BLaER1 treated with 17β-estradiol and CSF1 and Interleukin-3, amounts not matched to agents 10 nM and 100 nM (cell line): ENCODE results near the gene MAFB.

ENCODE experiments used
- H3K27ac ChIP-seq, 11 experiments: shearing (Covaris generic); formaldehyde crosslinking; 2 replicates each; pipeline ENCODE4 v1.8.1; 2022
- H3K27me3 ChIP-seq, 11 experiments: shearing (Covaris generic); formaldehyde crosslinking; 2 replicates each; pipeline ENCODE4 v1.8.1; 2022
- H3K36me3 ChIP-seq, 11 experiments: shearing (Covaris generic); formaldehyde crosslinking; 2 replicates each; pipeline ENCODE4 v1.8.1; 2022
- H3K4me1 ChIP-seq, 10 experiments: shearing (Covaris generic); formaldehyde crosslinking; 2 replicates each; pipeline ENCODE4 v1.8.1; 2022
- H3K4me2 ChIP-seq, 11 experiments: shearing (Covaris generic); formaldehyde crosslinking; 2 replicates each; pipeline ENCODE4 v1.8.1; 2022
- H3K4me3 ChIP-seq, 10 experiments: shearing (Covaris generic); formaldehyde crosslinking; 2 replicates each; pipeline ENCODE4 v1.8.1; 2022
- H3K9ac ChIP-seq, 11 experiments: shearing (Covaris generic); formaldehyde crosslinking; 2 replicates each; pipeline ENCODE4 v1.8.1; 2022
- H3K9me3 ChIP-seq, 11 experiments: shearing (Covaris generic); formaldehyde crosslinking; replicated peaks in 1 of 11; 2 replicates each; pipeline ENCODE4 v1.8.1; 2022
- H4K20me1 ChIP-seq, 11 experiments: shearing (Covaris generic); formaldehyde crosslinking; 2 replicates each; pipeline ENCODE4 v1.8.1; 2022
- Cebpa-rat ChIP-seq, 11 experiments: shearing (Covaris generic); IDR thresholded peaks; 2 replicates each; pipeline ENCODE4 v1.8.1; 2022

The MAFB gene

GRCh38 chr20:40678286-40678875 is 10.7 kb downstream of the MAFB start:
- Histone ChIP-seq H3K36me3 (peaks cover 0 to 1% (median 0%) of the 10 kb centered on the region in 11 experiments; a peak in 1 of 22 replicates), H3K9me3 (peaks cover 0 to 3% (median 0%) of the 10 kb centered on the region in 11 experiments; a peak in 2 of 22 replicates), H3K27me3 (peaks cover 0 to 30% (median 27%) of the 10 kb centered on the region in 11 experiments; a peak in 18 of 22 replicates), H3K4me2 (peak overlapping the region in 5 of 11 experiments; percentile 10 to 69 (median 30); a peak in 7 of 22 replicates), H3K27ac (peak overlapping the region in 1 of 11 experiments; percentile 25; a peak in 1 of 22 replicates), H3K4me1 (peaks cover 0 to 89% (median 10%) of the 10 kb centered on the region in 10 experiments; a peak in 9 of 20 replicates), H4K20me1 (peaks cover 0 to 21% (median 7%) of the 10 kb centered on the region in 11 experiments; a peak in 11 of 22 replicates), H3K4me3 (no peak overlapping the region), H3K9ac (peak overlapping the region in 1 of 11 experiments; percentile 28; a peak in 1 of 22 replicates)
- TF ChIP-seq Cebpa-rat (IDR thresholded peaks at IDR 0.05): no peak

- no peak for TF ChIP-seq Cebpa-rat (IDR thresholded peaks at IDR 0.05)
- Histone ChIP-seq H3K36me3 (no peaks in the 10 kb centered on the region), H3K4me1 (peaks cover 0 to 80% (median 10%) of the 10 kb centered on the region in 10 experiments; a peak in 9 of 20 replicates), H3K4me2 (peak overlapping the region in 2 of 11 experiments; percentile 59 to 90; a peak in 4 of 22 replicates), H3K9me3 (no peaks in the 10 kb centered on the region), H4K20me1 (peaks cover 0 to 12% (median 0%) of the 10 kb centered on the region in 11 experiments; a peak in 8 of 22 replicates), H3K27me3 (peaks cover 0 to 21% (median 18%) of the 10 kb centered on the region in 11 experiments; a peak in 18 of 22 replicates), H3K4me3 (no peak overlapping the region), H3K9ac (0 out of 22 replicates have a peak overlapping the region, but pooled peaks of 1 of the 11 experiments have one; percentile 43), H3K27ac (0 out of 22 replicates have a peak overlapping the region, but pooled peaks of 1 of the 11 experiments have one; percentile 25)
Observed at GRCh38 chr20:40677343-40677924, 11.6 kb downstream of the MAFB start.

GRCh38 chr20:40676491-40677269 is 12.4 kb downstream of the MAFB start:
- H3K9ac ChIP-seq: peak overlapping the region in 4 of 11 experiments; percentile 14 to 68 (median 45); a peak in 5 of 22 replicates
- H3K27ac ChIP-seq: peak overlapping the region in 5 of 11 experiments; percentile 2 to 68 (median 60); a peak in 8 of 22 replicates
- peaks cover 0 to 72% (median 10%) of the 10 kb centered on the region in 10 experiments; a peak in 9 of 20 replicates for H3K4me1 ChIP-seq
- H4K20me1 ChIP-seq: peaks cover 0 to 4% (median 0%) of the 10 kb centered on the region in 11 experiments; a peak in 2 of 22 replicates
- H3K4me3 ChIP-seq: peak overlapping the region in 1 of 10 experiments; percentile 3; a peak in 1 of 20 replicates
- TF ChIP-seq Cebpa-rat (IDR thresholded peaks at IDR 0.05): no peak
- H3K36me3 ChIP-seq: no peaks in the 10 kb centered on the region
- H3K4me2 ChIP-seq: peak overlapping the region in 5 of 11 experiments; percentile 18 to 90 (median 69); a peak in 10 of 22 replicates
- H3K27me3 ChIP-seq: peaks cover 0 to 13% (median 10%) of the 10 kb centered on the region in 11 experiments; a peak in 16 of 22 replicates
- H3K9me3 ChIP-seq: no peaks in the 10 kb centered on the region

- Histone ChIP-seq H3K27me3 (peaks cover 0 to 3% (median under 1%) of the 10 kb centered on the region in 11 experiments; a peak in 5 of 22 replicates), H4K20me1 (no peaks in the 10 kb centered on the region; a peak in 2 of 22 replicates), H3K36me3 (no peaks in the 10 kb centered on the region), H3K27ac (peak overlapping the region in 3 of 11 experiments; percentile 60 to 68 (median 62); a peak in 6 of 22 replicates), H3K4me3 (no peak overlapping the region), H3K4me1 (peaks cover 0 to 62% (median 8%) of the 10 kb centered on the region in 10 experiments; a peak in 9 of 20 replicates), H3K9me3 (no peaks in the 10 kb centered on the region), H3K4me2 (peak overlapping the region in 5 of 11 experiments; percentile 18 to 90 (median 69); a peak in 9 of 22 replicates), H3K9ac (peak overlapping the region in 2 of 11 experiments; percentile 43 to 68; a peak in 3 of 22 replicates)
- TF ChIP-seq Cebpa-rat (IDR thresholded peaks at IDR 0.05): no peak
Observed at GRCh38 chr20:40675599-40676221, 13.3 kb downstream of the MAFB start.

GRCh38 chr20:40673442-40673841 is 15.6 kb downstream of the MAFB start:
- no peaks in the 10 kb centered on the region for H3K27me3 ChIP-seq
- no peak overlapping the region for H3K27ac ChIP-seq
- H3K4me1 ChIP-seq: peaks cover 0 to 40% (median 6%) of the 10 kb centered on the region in 10 experiments; a peak in 9 of 20 replicates
- no peaks in the 10 kb centered on the region for H3K9me3 ChIP-seq
- no peak overlapping the region for H3K4me3 ChIP-seq
- TF ChIP-seq Cebpa-rat (IDR thresholded peaks at IDR 0.05): no peak
- H3K9ac ChIP-seq: no peak overlapping the region
- H3K36me3 ChIP-seq: no peaks in the 10 kb centered on the region
- H3K4me2 ChIP-seq: no peak overlapping the region
- no peaks in the 10 kb centered on the region for H4K20me1 ChIP-seq

DNA sequence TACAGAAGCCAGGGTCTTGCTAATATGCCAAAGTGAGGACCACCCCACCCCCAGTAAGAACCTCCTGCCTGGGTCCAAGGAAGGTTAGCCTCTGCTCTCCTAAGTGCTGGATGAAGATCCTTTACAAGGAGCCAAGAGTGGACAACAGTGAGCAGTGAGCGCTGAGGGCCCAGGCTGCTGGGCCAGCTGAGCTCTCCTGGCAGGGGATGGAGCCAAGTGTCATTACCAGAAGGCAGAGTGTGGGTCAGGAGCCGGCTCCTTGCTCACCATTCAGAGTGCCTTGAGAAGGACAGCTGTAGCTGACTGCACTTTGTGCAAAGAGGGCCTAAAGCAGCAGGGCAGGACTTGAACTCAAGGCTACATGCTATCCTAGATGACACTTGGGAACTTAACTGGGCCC is 16.9 kb downstream of the MAFB start:
- H3K4me1 ChIP-seq: peaks cover 0 to 26% (median 4%) of the 10 kb centered on the region in 10 experiments; a peak in 9 of 20 replicates

GRCh38 chr20:40670253-40670652 is 18.8 kb downstream of the MAFB start:
- no peaks in the 10 kb centered on the region for H4K20me1 ChIP-seq
- H3K4me2 ChIP-seq: no peak overlapping the region
- H3K27me3 ChIP-seq: no peaks in the 10 kb centered on the region
- H3K9ac ChIP-seq: no peak overlapping the region
- H3K36me3 ChIP-seq: no peaks in the 10 kb centered on the region
- no peak overlapping the region for H3K4me3 ChIP-seq
- peaks cover 0 to 8% (median 0%) of the 10 kb centered on the region in 10 experiments; a peak in 4 of 20 replicates for H3K4me1 ChIP-seq
- no peak for TF ChIP-seq Cebpa-rat (IDR thresholded peaks at IDR 0.05)
- H3K27ac ChIP-seq: no peak overlapping the region
- no peaks in the 10 kb centered on the region for H3K9me3 ChIP-seq

More for the DNA sequence above, 16.9 kb downstream of the MAFB start:
- Histone ChIP-seq H3K9ac (no peak overlapping the region), H3K4me2 (no peak overlapping the region), H3K36me3 (no peaks in the 10 kb centered on the region), H3K27ac (no peak overlapping the region), H3K4me3 (no peak overlapping the region), H4K20me1 (no peaks in the 10 kb centered on the region), H3K27me3 (no peaks in the 10 kb centered on the region), H3K9me3 (no peaks in the 10 kb centered on the region)
- TF ChIP-seq Cebpa-rat (IDR thresholded peaks at IDR 0.05): no peak

- Histone ChIP-seq H3K9me3 (no peaks in the 10 kb centered on the region), H3K36me3 (no peaks in the 10 kb centered on the region), H3K4me3 (no peak overlapping the region), H3K4me2 (no peak overlapping the region), H3K4me1 (peaks cover 0 to 2% (median 0%) of the 10 kb centered on the region in 10 experiments; a peak in 2 of 20 replicates), H3K27me3 (no peaks in the 10 kb centered on the region), H4K20me1 (no peaks in the 10 kb centered on the region), H3K9ac (no peak overlapping the region), H3K27ac (no peak overlapping the region)
- no peak for TF ChIP-seq Cebpa-rat (IDR thresholded peaks at IDR 0.05)
Observed at GRCh38 chr20:40669692-40670091, 19.3 kb downstream of the MAFB start.
